Loucy (cell line): ENCODE data around the gene WNT9A.

ENCODE experiments used
- H2AFZ ChIP-seq: fragments of 200-600 bp; sonication (generic); 2 replicates; pipeline ENCODE4 v1.6.0; 2016; ENCODE audit warnings: antibody characterized with exemption, mild to moderate bottlenecking, low read length, moderate library complexity
- H3F3A ChIP-seq: fragments of 200-600 bp; 2 replicates; pipeline ENCODE4 v1.6.0; 2016; ENCODE audit warnings: antibody characterized with exemption, low read depth, mild to moderate bottlenecking
- H3K27me3 ChIP-seq: fragments of 200-600 bp; sonication (generic); 2 replicates; pipeline ENCODE4 v1.6.1; 2014; ENCODE audit warnings: low read length, mild to moderate bottlenecking; ENCODE audit not compliant: insufficient read depth, poor library complexity, severe bottlenecking
- H3K36me3 ChIP-seq: fragments of 200-600 bp; sonication (generic); 2 replicates; pipeline ENCODE4 v1.6.1; 2016; ENCODE audit warnings: low read length; ENCODE audit not compliant: insufficient read depth
- H3K4me1 ChIP-seq: fragments of 200-600 bp; sonication (generic); 2 replicates; pipeline ENCODE4 v1.5.1; 2014; ENCODE audit warnings: low read length, mild to moderate bottlenecking; ENCODE audit not compliant: insufficient read depth, poor library complexity, severe bottlenecking
- H3K4me2 ChIP-seq: fragments of 200-600 bp; sonication (generic); 2 replicates; pipeline ENCODE4 v1.6.0; 2014; ENCODE audit warnings: antibody characterized with exemption, low read length, low read depth, mild to moderate bottlenecking; ENCODE audit not compliant: poor library complexity, severe bottlenecking
- H3K4me3 ChIP-seq: fragments of 200-600 bp; sonication (generic); 2 replicates; pipeline ENCODE4 v1.5.1; 2014; ENCODE audit warnings: low read length, mild to moderate bottlenecking, mixed read lengths; ENCODE audit not compliant: poor library complexity, severe bottlenecking
- H3K79me2 ChIP-seq: fragments of 200-600 bp; sonication (generic); 2 replicates; pipeline ENCODE4 v1.6.1; 2014; ENCODE audit warnings: low read length; ENCODE audit not compliant: insufficient read depth
- H3K9ac ChIP-seq: fragments of 200-600 bp; sonication (generic); 2 replicates; pipeline ENCODE4 v1.6.0; 2014; ENCODE audit warnings: mild to moderate bottlenecking, low read depth, low read length, moderate library complexity; ENCODE audit not compliant: poor library complexity, severe bottlenecking
- H3K9me2 ChIP-seq: fragments of 200-600 bp; sonication (generic); replicated peaks from 2 replicates; pipeline ENCODE4 v1.6.1; 2016; ENCODE audit warnings: low read depth, low read length, mixed read lengths
- H3K9me3 ChIP-seq: fragments of 200-600 bp; sonication (generic); 2 replicates; pipeline ENCODE4 v1.6.1; 2014; ENCODE audit warnings: mild to moderate bottlenecking, antibody characterized with exemption, low read length, low read depth; ENCODE audit not compliant: insufficient read depth
- H4K20me1 ChIP-seq: fragments of 200-600 bp; sonication (generic); 2 replicates; pipeline ENCODE4 v1.6.0; 2014; ENCODE audit warnings: antibody characterized with exemption, low read length, mild to moderate bottlenecking; ENCODE audit not compliant: insufficient read depth, poor library complexity, severe bottlenecking
- CTCF ChIP-seq: fragments of 200-600 bp; sonication (generic); conservative IDR thresholded peaks from 2 replicates; pipeline ENCODE4 v1.5.1; 2014; ENCODE audit warnings: mild to moderate bottlenecking, antibody characterized with exemption, low read length
- EZH2phosphoT487 ChIP-seq: fragments of 200-600 bp; IDR thresholded peaks from 2 replicates; pipeline ENCODE4 v1.6.1; 2018; ENCODE audit warnings: antibody characterized with exemption, mild to moderate bottlenecking, moderate library complexity, borderline replicate concordance

WNT9A gene

GRCh38 chr1:227908359-227908758 lies 39.4 kb downstream of the WNT9A start:
- Histone ChIP-seq H3K9me3 (peaks cover 3% of the 10 kb centered on the region; the same call in 1 of the 2 replicates), H3K4me1 (no peaks in the 10 kb centered on the region), H3K9me2 (no peaks in the 10 kb centered on the region), H4K20me1 (no peaks in the 10 kb centered on the region), H3K36me3 (no peaks in the 10 kb centered on the region), H3K4me2 (no peak overlapping the region), H3F3A (no peaks in the 10 kb centered on the region), H3K4me3 (no peak overlapping the region), H3K9ac (no peak overlapping the region), H3K27me3 (no peaks in the 10 kb centered on the region), H2AFZ (no peak overlapping the region), H3K79me2 (no peaks in the 10 kb centered on the region)
- TF ChIP-seq EZH2phosphoT487, result no peak
- TF ChIP-seq CTCF, result no peak

- Histone ChIP-seq H4K20me1 (no peaks in the 10 kb centered on the region), H3K9me2 (no peaks in the 10 kb centered on the region), H2AFZ (no peak overlapping the region), H3K4me1 (no peaks in the 10 kb centered on the region), H3F3A (no peaks in the 10 kb centered on the region), H3K27me3 (no peaks in the 10 kb centered on the region), H3K79me2 (no peaks in the 10 kb centered on the region), H3K4me3 (no peak overlapping the region), H3K36me3 (no peaks in the 10 kb centered on the region), H3K9me3 (peaks cover 3% of the 10 kb centered on the region; the same call in 1 of the 2 replicates), H3K4me2 (no peak overlapping the region), H3K9ac (no peak overlapping the region)
- no peak for TF ChIP-seq CTCF
- no peak for TF ChIP-seq EZH2phosphoT487
Measured at GRCh38 chr1:227907439-227908015, 40.2 kb downstream of the WNT9A start.

- peaks cover 3% of the 10 kb centered on the region; the same call in 1 of the 2 replicates for H3K9me3 ChIP-seq
- no peaks in the 10 kb centered on the region for H3K9me2 ChIP-seq
- H3F3A ChIP-seq, result no peaks in the 10 kb centered on the region
- no peak for TF ChIP-seq EZH2phosphoT487
- no peak for TF ChIP-seq CTCF
- no peaks in the 10 kb centered on the region for H3K36me3 ChIP-seq
- H3K4me3 ChIP-seq, result no peak overlapping the region
- H3K4me2 ChIP-seq, result no peak overlapping the region
- H3K27me3 ChIP-seq, result no peaks in the 10 kb centered on the region
- H2AFZ ChIP-seq, result no peak overlapping the region
- H3K4me1 ChIP-seq, result no peaks in the 10 kb centered on the region
- H3K9ac ChIP-seq, result no peak overlapping the region
- H3K79me2 ChIP-seq, result no peaks in the 10 kb centered on the region
- no peaks in the 10 kb centered on the region for H4K20me1 ChIP-seq
Measured at GRCh38 chr1:227906550-227907071, 41.1 kb downstream of the WNT9A start.
